Keratinocyte (primary cell): ENCODE data around the gene TRIM6. TPM values are rescaled to one million over a fixed set of nuclear protein-coding genes. Genes with fewer than 3 reads are reported as not detected.

Experiments
- DNase-seq: peaks from one replicate; pipeline ENCODE4 v3.0.0-alpha.2; 2011; ENCODE audit warnings: low read depth, missing footprints, low spot score
- FAIRE-seq: peaks from 2 replicates; lab custom pipeline; 2011; peaks lifted over from hg19 to GRCh38; lab: Jason Lieb, UNC
- H2AFZ ChIP-seq: 2 replicates; pipeline ENCODE4 v1.6.0; 2012; ENCODE audit warnings: low read length, control low read depth, inconsistent platforms; ENCODE audit not compliant: control insufficient read depth
- H3K27ac ChIP-seq: 2 replicates; pipeline ENCODE4 v1.5.1; 2011; ENCODE audit warnings: low read length; ENCODE audit not compliant: control insufficient read depth, insufficient read depth
- H3K27me3 ChIP-seq: 3 replicates; pipeline ENCODE4 v1.6.0; 2011; ENCODE audit warnings: low read length; ENCODE audit not compliant: control insufficient read depth, insufficient read depth; ENCODE audit errors: extremely low read depth
- H3K36me3 ChIP-seq, 2 experiments: 2 replicates in 1 of 2; 3 replicates in 1 of 2; pipeline ENCODE4 v1.5.1; 2011; ENCODE audit warnings: low read length in 2 of 2, mild to moderate bottlenecking in 1 of 2; ENCODE audit not compliant: control insufficient read depth in 2 of 2, insufficient read depth in 2 of 2; ENCODE audit errors: extremely low read depth in 1 of 2
- H3K4me1 ChIP-seq: 3 replicates; pipeline ENCODE4 v1.5.1; 2011; ENCODE audit warnings: low read length; ENCODE audit not compliant: control insufficient read depth, insufficient read depth; ENCODE audit errors: extremely low read depth
- H3K4me2 ChIP-seq: 3 replicates; pipeline ENCODE4 v1.6.0; 2011; ENCODE audit warnings: low read depth, low read length; ENCODE audit not compliant: control insufficient read depth, insufficient read depth; ENCODE audit errors: extremely low read depth
- H3K4me3 ChIP-seq, 3 experiments: fragments of 200-600 bp in 1 of 3; sonication (generic) in 1 of 3; 2 replicates in 2 of 3; 3 replicates in 1 of 3; pipeline ENCODE4 v1.5.1; 2011 to 2016; ENCODE audit warnings: low read length in 3 of 3, mild to moderate bottlenecking in 3 of 3, control low read depth in 2 of 3, inconsistent platforms in 1 of 3, low read depth in 1 of 3, mixed read lengths in 1 of 3, mixed run types in 1 of 3, moderate library complexity in 1 of 3; ENCODE audit not compliant: control insufficient read depth in 2 of 3, insufficient read depth in 2 of 3; ENCODE audit errors: extremely low read depth in 1 of 3
- H3K79me2 ChIP-seq: 2 replicates; pipeline ENCODE4 v1.6.0; 2012; ENCODE audit warnings: low read length; ENCODE audit not compliant: control insufficient read depth, insufficient read depth
- H3K9ac ChIP-seq: 3 replicates; pipeline ENCODE4 v1.6.0; 2011; ENCODE audit warnings: low read length; ENCODE audit not compliant: control insufficient read depth, insufficient read depth; ENCODE audit errors: extremely low read depth
- H3K9me1 ChIP-seq: 3 replicates; pipeline ENCODE4 v1.6.0; 2011; ENCODE audit warnings: low read length; ENCODE audit not compliant: control insufficient read depth, insufficient read depth; ENCODE audit errors: extremely low read depth
- H3K9me3 ChIP-seq: 2 replicates; pipeline ENCODE4 v1.5.1; 2012; ENCODE audit warnings: low read depth, low read length; ENCODE audit not compliant: control insufficient read depth
- H4K20me1 ChIP-seq: 3 replicates; pipeline ENCODE4 v1.6.0; 2011; ENCODE audit warnings: low read length; ENCODE audit not compliant: control insufficient read depth, insufficient read depth; ENCODE audit errors: extremely low read depth
- CTCF ChIP-seq, 3 experiments: IDR thresholded peaks in 1 of 3; conservative IDR thresholded peaks in 1 of 3; optimal IDR thresholded peaks in 1 of 3; 2 replicates in 2 of 3; 3 replicates in 1 of 3; pipeline versions ENCODE3 to v1.5.1; 2011; ENCODE audit warnings: low read length in 3 of 3, mild to moderate bottlenecking in 3 of 3, moderate library complexity in 2 of 3, control low read depth in 1 of 3, inconsistent platforms in 1 of 3; ENCODE audit not compliant: insufficient read depth in 2 of 3; ENCODE audit errors: extremely low read depth in 1 of 3
- EZH2 ChIP-seq: IDR thresholded peaks from one replicate; pipeline ENCODE4 v1.6.1; 2012; ENCODE audit warnings: inconsistent platforms, mild to moderate bottlenecking, low read length, moderate library complexity
- dilution Hi-C: fragments of 300-500 bp; cut with MboI; formaldehyde crosslinking; loops from one replicate; pipeline ENCODE4 v1.7.0; 2020; ENCODE audit warnings: low sequenced_read_pairs; ENCODE audit not compliant: extremely low pct_ligation_motif_present
- polyA plus RNA-seq, 5 experiments: library from polyadenylated mRNA; depleted of rRNA in 3 of 5; stranded (reverse) in 3 of 5; stranded (forward) in 1 of 5; unstranded in 1 of 5; fragments of >200 nt; gene quantifications; 1 replicate in 1 of 5; 2 replicates in 3 of 5; 3 replicates in 1 of 5; pipeline versions ENCODE4 v1.2.1 to v1.2.3, GENCODE V29; 2011 to 2012; ENCODE audit warnings: missing spikeins in 2 of 5, low read depth in 1 of 5, low replicate concordance in 1 of 5

The TRIM6 gene
- polyA plus RNA-seq, 1 donor (not counting 4 experiments of a cell fraction or from before 2014, with no cell fraction given): 5.2 TPM

GRCh38 chr11:5553343-5553742 is 43.1 kb upstream of the TRIM6 start:
- TF ChIP-seq CTCF (optimal IDR thresholded peaks at IDR 0.05 in 1 of 3, IDR thresholded peaks at IDR 0.05 in 1 of 3, conservative IDR thresholded peaks at IDR 0.05 in 1 of 3; ENCODE audit: extremely low read depth in 1 of 3, insufficient read depth in 2 of 3, low read length in 3 of 3): peak in 1 of 3 experiments; percentile 9
- no peak for TF ChIP-seq EZH2
- no peaks in the 10 kb centered on the region for H3K36me3 ChIP-seq
- no peak overlapping the region for H2AFZ ChIP-seq
- dilution Hi-C loops: no loop called here
- H3K27ac ChIP-seq: no peak overlapping the region
- H3K9me3 ChIP-seq: no peaks in the 10 kb centered on the region
- H3K79me2 ChIP-seq: no peaks in the 10 kb centered on the region
- H3K9ac ChIP-seq: no peak overlapping the region
- peaks cover 13% of the 10 kb centered on the region for H3K4me1 ChIP-seq
- FAIRE-seq (no peak), DNase-seq (no peak)
- H3K9me1 ChIP-seq: no peaks in the 10 kb centered on the region
- H3K4me3 ChIP-seq: no peak overlapping the region
- no peaks in the 10 kb centered on the region for H4K20me1 ChIP-seq
- H3K4me2 ChIP-seq: no peak overlapping the region
- no peaks in the 10 kb centered on the region for H3K27me3 ChIP-seq

- FAIRE-seq (no peak), DNase-seq (no peak)
- Histone ChIP-seq H3K9me3 (no peaks in the 10 kb centered on the region), H3K79me2 (no peaks in the 10 kb centered on the region), H3K4me1 (no peaks in the 10 kb centered on the region), H3K9ac (no peak overlapping the region), H4K20me1 (no peaks in the 10 kb centered on the region), H3K4me3 (no peak overlapping the region), H2AFZ (no peak overlapping the region), H3K27me3 (no peaks in the 10 kb centered on the region), H3K27ac (no peak overlapping the region), H3K9me1 (no peaks in the 10 kb centered on the region), H3K4me2 (no peak overlapping the region), H3K36me3 (no peaks in the 10 kb centered on the region)
- dilution Hi-C loops: no loop called here
- no peak for TF ChIP-seq EZH2
- TF ChIP-seq CTCF (optimal IDR thresholded peaks at IDR 0.05 in 1 of 3, IDR thresholded peaks at IDR 0.05 in 1 of 3, conservative IDR thresholded peaks at IDR 0.05 in 1 of 3; ENCODE audit: extremely low read depth in 1 of 3, insufficient read depth in 2 of 3, low read length in 3 of 3): no peak
Observed at GRCh38 chr11:5556596-5557188, 39.7 kb upstream of the TRIM6 start.
